ENCODE results near the gene YDJC. TPM values are rescaled to one million over a fixed set of nuclear protein-coding genes. Genes with fewer than 3 reads are reported as not detected.

Gene YDJC
- total and polyA plus RNA-seq, 2 of the 13 experiments (the other 11 are each of a cell fraction or from before 2014, with no cell fraction given), result 15.3 to 32.0 TPM

DNA sequence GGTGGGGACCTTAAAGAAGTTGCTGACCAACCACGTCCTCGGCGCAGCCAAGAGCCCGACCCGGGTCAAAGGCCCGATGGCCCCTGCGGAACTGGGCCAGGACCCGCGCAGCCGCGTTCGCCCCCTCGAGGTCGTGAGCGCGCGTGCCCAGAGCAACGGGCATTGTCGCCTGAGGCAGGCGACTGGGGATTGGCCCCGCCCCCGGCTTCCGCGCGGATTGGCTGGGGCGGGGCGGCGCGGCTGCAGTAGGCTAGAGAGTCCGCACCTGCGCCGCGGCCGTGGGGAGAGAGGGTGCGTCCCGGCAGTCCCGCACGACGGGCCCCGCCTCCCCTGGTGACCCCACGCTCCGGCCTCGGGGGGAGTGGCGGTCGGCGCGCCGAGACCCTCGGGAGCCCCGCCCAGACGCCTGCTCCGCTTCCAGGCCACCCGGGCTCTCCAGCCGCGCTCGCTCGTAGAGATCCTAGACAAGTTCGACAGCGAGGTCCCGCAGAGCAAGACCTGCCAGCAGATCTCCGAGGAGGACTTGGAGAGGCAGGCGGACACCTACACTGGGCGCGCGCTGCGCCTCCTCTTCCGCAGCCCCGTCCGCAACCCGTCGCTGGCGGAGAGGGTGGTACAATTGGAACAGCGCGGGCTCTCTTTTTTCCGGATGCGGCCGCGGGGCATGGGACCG, 27.7 kb upstream of the YDJC start (continued):
- no peak for TF ChIP-seq AFF4 (CRISPR knock-in tag; IDR thresholded peaks at IDR 0.05)
- no peak; the same call in 1 of the 2 replicates for TF ChIP-seq CCDC6 (CRISPR knock-in tag; IDR thresholded peaks at IDR 0.05)
- TF ChIP-seq ZFP90 (CRISPR knock-in tag; IDR thresholded peaks at IDR 0.05; ENCODE audit: borderline replicate concordance), result no peak
- peak; percentile 80 for TF ChIP-seq ZBTB14 (CRISPR knock-in tag; IDR thresholded peaks at IDR 0.05)
- TF ChIP-seq CENPBD1 (CRISPR knock-in tag; IDR thresholded peaks at IDR 0.05; ENCODE audit: borderline replicate concordance, low read depth), result no peak
- no peak; the same call in 1 of the 2 replicates for TF ChIP-seq BRD4 (CRISPR knock-in tag; IDR thresholded peaks at IDR 0.05)
- TF ChIP-seq ZNF253 (CRISPR knock-in tag; IDR thresholded peaks at IDR 0.05; ENCODE audit: borderline replicate concordance), result no peak
- TF ChIP-seq ZNF234 (CRISPR knock-in tag; conservative IDR thresholded peaks at IDR 0.05), result no peak
- TF ChIP-seq ZNF484 (CRISPR knock-in tag; IDR thresholded peaks at IDR 0.05; ENCODE audit: borderline replicate concordance, low read depth), result no peak; the same call in 1 of the 2 replicates
- TF ChIP-seq ARHGAP35 (CRISPR knock-in tag; IDR thresholded peaks at IDR 0.05; ENCODE audit: borderline replicate concordance), result no peak; the same call in 1 of the 2 replicates
- no peak for TF ChIP-seq RFX1 (IDR thresholded peaks at IDR 0.05)
- TF ChIP-seq ZNF343 (CRISPR knock-in tag; IDR thresholded peaks at IDR 0.05), result no peak
- TF ChIP-seq CENPX (CRISPR knock-in tag; IDR thresholded peaks at IDR 0.05), result no peak
- peak; percentile 64; the same call in 1 of the 2 replicates for TF ChIP-seq IRF2 (CRISPR knock-in tag; IDR thresholded peaks at IDR 0.05)
- no peak for TF ChIP-seq SMAD9 (CRISPR knock-in tag; IDR thresholded peaks at IDR 0.05)
- no peak; the same call in 1 of the 2 replicates for TF ChIP-seq SP140L (CRISPR knock-in tag; IDR thresholded peaks at IDR 0.05; ENCODE audit: borderline replicate concordance)
- no peak for TF ChIP-seq ZNF354B (CRISPR knock-in tag; IDR thresholded peaks at IDR 0.05)
- 0 out of 2 replicates have a peak, but pooled peaks have one; percentile 14 for TF ChIP-seq SMYD3 (CRISPR knock-in tag; IDR thresholded peaks at IDR 0.05)
- TF ChIP-seq ZNF589 (CRISPR knock-in tag; conservative IDR thresholded peaks at IDR 0.05), result peak; percentile 55; the same call in 1 of the 2 replicates
